Kidney glomerular epithelial cell (primary cell): Measurements from ENCODE around the gene RIPOR3.
A peak's percentile ranks its signal among the peaks of the same experiment; 100 is the strongest.

ENCODE experiments used
- DNase-seq: peaks from one replicate; lab custom pipeline; 2025; lab: John Stamatoyannopoulos, UW

RIPOR3 gene

DNA sequence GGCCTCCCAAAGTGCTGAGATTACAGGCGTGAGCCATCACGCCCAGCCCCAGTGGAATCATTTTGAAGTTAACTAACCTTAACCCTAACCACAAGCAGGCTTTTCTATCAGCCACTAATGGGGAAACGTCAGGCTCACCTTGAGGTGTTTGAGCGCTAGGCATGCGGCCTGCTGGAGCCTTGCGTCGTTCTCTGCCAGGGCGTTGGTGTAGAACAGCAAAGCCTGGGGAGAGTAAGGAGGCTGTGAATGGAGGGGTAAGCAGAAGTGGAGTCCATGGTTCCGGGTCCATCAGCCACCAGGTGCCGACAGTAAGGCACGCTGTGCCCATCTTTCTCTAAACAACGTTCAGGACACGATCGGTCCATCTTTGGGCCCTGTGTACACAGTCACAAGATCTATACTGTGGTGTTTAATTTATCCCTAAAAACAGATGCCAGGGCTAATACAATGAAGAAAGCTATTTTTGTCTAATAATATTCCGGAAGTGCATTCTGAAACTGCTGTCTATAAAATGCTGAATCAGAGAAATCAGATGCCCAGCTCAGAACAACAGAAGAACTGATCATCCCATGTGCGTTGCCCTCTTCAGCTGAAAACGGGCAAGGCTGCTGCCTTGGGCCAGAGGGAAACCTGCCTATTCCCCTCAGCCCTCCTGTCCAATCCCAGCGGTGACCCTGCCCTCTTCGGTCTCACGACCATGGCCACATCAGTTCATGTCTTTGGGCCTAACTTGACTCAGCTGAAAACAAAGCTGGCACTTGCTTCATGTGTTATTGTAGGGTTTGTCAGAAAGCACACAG, 101.6 kb downstream of the RIPOR3 start:
- no peak for DNase-seq

DNA sequence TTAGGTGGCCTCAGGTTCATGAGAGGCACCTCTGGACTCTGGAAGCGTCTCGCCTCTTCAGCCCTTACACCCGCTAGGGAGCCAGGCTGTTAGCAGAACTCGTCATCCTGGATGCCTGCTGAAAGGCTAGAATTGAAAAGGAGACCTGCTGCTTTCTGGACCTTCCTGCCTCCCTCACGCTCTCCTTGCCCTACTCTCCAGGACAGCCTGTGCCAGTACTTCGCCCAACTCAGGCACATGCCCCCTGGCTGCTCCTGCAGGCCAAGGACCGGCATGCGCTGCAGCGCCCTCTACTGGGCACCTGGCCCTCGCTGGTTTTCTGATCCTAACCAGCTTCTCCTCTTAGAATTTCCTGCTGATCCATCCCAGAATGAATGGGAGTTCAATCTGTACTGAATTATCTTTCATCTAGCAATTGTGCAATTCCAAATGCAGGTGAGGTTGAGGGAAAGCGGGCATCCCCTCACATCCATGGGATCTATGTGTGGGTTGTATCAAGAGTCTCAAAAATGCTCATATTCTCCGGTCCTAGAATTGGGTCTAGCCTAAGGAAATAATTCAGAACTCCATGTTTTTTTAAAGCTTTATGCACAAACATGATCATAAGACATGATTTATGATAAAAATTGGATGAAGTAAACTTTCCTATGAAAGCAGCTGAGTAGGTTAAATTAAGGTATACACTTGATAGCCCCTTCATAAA, 103.2 kb downstream of the RIPOR3 start:
- peak; percentile 23 for DNase-seq

DNA sequence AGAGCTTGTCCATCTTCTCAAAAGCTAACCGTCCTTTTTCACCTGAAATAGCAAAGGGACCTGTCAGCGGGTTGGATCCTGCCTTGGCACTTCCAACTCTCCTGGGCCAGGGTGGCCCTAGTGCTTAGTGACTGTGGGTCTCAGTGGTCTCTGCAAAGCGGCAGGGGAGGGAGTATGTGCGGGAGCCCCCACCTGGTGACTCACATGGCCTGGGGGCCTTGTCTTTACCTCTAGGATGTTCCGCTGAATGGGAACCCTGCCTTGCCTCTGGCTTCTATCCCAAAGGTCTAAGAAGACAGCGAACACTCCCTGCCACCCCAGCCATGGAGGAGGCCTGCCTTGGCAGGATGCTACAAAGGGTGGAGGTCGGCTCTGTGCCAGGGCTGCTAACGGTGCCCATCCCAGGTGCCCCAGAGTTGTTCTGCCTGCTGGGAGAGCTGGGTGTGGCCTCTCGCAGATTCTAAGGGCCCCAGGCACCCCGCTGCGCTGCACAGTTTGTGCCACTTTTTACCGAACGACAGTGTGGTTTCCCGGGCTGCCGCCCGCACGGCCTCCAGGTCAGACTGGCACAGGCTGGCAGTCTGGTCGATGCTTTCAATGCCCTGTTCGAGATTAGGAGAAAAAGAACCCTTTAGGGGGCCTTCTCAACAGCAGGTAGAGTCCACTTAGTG, 103.9 kb downstream of the RIPOR3 start:
- DNase-seq, result no peak

DNA sequence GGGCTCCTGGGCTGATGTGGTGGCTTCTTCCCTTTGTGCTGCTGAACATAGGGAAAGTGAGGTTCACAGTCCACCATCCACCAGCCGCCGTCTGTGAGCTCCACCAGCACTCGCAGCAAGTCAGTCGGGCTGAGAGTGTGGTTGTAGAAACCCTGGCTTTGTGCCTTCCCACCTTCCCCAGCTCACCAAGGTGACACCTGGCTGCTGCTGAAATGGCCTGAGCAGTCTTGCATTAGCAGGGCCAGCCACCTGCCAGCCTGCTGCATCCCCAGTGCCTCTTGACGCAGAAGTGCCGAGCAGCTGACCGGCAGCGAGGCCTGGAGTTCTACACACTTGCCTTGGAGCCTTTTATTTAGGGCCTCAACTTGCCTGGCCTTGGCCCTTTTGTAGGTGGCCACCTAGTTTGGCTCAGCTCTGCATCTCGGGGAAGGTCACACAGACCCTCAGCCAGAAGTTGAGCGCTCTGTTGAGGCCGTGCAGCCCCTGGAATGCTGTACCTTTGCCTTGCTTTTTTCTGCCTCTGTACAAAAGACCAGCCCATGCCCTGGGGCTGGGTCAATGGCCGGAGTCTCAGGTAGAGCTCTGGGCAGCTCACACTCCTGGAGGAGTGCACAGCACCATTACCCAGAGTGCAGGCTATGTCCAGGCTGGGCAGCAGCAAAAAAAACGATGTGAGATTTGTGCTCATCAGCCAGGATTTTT, 104.7 kb downstream of the RIPOR3 start:
- DNase-seq, result no peak

- no peak for DNase-seq
These were observed 105.7 kb downstream of the RIPOR3 start for GRCh38 chr20:50585678-50586077.

GRCh38 chr20:50585214-50585613, 106.1 kb downstream of the RIPOR3 start:
- no peak for DNase-seq

DNA sequence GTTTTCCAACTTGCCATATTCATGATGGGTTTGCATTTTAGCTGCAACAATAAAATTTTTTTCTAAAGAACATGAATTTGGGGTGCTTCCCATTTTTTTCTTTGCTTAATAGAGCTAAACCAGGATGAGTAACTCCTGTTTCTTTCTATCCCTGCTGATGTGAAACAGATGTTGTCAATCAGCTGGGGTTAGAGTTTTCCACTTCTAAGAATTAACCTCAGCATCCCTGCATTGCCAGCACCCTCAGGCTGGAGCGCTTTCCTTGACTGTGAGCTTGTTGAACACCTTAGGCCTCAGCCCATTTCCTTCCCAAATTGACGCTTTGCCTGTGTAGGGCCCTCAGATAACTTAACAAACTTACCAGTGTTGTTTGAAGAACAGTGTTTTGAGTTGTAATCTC, 106.7 kb downstream of the RIPOR3 start:
- DNase-seq, result no peak

DNA sequence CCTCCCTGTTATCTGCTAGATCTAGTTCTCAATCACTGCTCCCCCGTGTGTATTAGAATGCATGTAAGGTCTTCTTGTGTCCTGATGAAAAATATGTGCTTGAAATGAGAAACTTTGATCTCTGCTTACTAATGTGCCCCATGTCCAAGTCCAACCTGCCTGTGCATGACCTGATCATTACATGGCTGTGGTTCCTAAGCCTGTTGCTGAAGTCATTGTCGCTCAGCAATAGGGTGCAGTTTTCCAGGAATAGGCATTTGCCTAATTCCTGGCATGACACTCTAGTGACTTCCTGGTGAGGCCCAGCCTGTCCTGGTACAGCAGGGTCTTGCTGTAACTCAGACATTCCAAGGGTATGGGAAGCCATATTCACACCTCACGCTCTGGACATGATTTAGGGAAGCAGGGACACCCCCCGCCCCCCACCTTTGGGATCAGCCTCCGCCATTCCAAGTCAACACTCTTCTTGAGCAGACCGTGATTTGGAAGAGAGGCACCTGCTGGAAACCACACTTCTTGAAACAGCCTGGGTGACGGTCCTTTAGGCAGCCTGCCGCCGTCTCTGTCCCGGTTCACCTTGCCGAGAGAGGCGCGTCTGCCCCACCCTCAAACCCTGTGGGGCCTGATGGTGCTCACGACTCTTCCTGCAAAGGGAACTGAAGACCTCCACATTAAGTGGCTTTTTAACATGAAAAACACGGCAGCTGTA, 107.7 kb downstream of the RIPOR3 start:
- no peak for DNase-seq

DNA sequence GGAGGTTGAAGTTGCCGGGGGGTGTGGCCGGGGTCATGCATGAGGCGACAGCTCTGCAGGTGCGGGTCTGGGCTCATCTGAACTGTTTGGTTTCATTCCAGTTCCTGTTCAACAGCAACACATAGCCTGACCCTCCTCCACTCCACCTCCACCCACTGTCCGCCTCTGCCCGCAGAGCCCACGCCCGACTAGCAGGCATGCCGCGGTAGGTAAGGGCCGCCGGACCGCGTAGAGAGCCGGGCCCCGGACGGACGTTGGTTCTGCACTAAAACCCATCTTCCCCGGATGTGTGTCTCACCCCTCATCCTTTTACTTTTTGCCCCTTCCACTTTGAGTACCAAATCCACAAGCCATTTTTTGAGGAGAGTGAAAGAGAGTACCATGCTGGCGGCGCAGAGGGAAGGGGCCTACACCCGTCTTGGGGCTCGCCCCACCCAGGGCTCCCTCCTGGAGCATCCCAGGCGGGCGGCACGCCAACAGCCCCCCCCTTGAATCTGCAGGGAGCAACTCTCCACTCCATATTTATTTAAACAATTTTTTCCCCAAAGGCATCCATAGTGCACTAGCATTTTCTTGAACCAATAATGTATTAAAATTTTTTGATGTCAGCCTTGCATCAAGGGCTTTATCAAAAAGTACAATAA, 108.6 kb downstream of the RIPOR3 start:
- DNase-seq, result no peak

GRCh38 chr20:50582092-50582491, 109.2 kb downstream of the RIPOR3 start:
- DNase-seq, result no peak

- no peak for DNase-seq
These were observed 110.3 kb downstream of the RIPOR3 start for GRCh38 chr20:50580842-50581544.

DNA sequence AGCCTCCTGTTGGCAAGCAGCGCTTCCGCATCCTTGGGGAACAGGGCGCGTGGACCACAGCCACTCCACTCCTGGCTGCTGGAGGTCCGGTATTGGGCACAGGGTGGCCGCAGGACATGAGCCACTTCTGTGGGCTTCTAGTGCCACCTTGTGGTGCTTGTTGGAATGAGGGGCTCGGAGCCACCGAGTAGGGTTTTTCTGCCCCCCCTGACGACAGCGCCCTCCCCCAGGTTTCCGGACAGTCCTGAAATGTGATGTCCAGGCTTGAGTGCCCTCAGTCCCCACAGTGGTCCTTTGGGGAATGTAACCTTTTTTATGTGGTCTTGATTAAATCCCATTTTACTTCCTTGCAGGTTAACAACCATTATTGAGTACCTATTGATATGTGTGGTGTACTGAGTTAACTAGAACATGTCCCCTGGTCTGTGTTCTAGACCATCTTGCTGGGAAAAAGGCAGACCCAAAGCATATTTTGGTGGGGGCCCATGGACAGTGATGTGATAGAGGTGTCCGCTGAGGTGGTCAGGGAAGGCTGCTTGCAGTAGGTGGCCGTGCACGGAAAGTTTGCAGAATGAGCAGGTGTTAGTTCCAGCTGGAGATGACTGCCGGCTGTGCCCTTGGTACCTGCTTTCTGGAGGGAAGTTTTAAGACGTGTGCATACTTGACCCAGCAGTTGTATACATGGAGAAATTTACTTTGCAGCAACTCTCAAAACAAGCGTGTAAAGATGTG, 111.2 kb downstream of the RIPOR3 start:
- DNase-seq, result peak; percentile 24

DNA sequence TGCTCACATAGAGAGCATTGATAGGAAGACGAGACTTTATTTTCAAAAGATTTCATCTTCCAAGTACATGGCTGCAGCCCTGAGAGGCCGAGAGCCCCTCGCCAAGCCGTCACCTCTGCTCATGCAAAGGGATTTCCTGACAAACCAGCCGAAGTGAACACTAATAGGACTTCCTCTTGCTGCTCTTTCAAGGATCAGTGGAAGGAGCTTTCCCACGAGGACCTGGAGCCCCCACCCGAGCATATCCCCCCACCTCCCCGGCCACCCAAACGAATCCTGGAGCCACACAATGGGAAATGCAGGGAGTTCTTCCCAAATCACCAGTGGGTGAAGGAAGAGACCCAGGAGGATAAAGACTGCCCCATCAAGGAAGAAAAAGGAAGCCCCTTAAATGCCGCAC, 111.8 kb downstream of the RIPOR3 start:
- no peak for DNase-seq

GRCh38 chr20:50578778-50579165, 112.6 kb downstream of the RIPOR3 start:
- DNase-seq, result no peak

DNA sequence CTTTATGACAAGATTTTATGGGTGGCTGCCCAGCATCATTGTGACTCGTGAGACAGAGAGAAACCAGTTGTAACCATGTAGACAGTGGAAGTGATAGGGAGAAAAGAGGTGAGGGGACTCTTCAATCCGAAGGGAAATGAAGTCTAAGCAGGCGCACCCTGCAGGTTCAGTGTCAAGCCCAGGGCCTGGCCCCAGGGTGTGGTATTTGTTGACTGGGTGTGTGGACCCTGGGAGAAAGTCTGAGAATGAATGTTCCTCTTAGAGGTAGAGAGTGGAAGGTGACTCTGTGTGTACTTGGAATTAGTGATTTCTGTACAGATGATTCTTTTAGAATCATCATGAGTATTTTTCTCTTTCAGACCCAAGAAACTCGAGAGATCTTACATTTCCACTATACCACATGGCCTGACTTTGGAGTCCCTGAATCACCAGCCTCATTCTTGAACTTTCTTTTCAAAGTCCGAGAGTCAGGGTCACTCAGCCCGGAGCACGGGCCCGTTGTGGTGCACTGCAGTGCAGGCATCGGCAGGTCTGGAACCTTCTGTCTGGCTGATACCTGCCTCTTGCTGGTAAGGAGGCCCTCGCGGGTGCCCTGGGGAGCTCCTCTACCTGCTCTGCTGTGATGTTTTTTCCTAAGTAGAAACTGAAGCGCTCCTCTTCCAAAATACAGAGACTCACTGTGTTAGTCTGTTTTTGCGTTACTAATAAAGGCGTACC, 113.1 kb downstream of the RIPOR3 start:
- DNase-seq, result no peak

GRCh38 chr20:50577175-50578018, 113.9 kb downstream of the RIPOR3 start:
- no peak for DNase-seq

- peak; percentile 14 for DNase-seq
These were observed 115.2 kb downstream of the RIPOR3 start for GRCh38 chr20:50575865-50576720.
